ENCODE data around the gene CIDEB.

The CIDEB gene

GRCh38 chr14:24312736-24313507 is 5.1 kb upstream of the CIDEB start:
- DNase-seq: peak; percentile 91

GRCh38 chr14:24311837-24312615 is 4.2 kb upstream of the CIDEB start:
- peak; percentile 87 for DNase-seq

DNA sequence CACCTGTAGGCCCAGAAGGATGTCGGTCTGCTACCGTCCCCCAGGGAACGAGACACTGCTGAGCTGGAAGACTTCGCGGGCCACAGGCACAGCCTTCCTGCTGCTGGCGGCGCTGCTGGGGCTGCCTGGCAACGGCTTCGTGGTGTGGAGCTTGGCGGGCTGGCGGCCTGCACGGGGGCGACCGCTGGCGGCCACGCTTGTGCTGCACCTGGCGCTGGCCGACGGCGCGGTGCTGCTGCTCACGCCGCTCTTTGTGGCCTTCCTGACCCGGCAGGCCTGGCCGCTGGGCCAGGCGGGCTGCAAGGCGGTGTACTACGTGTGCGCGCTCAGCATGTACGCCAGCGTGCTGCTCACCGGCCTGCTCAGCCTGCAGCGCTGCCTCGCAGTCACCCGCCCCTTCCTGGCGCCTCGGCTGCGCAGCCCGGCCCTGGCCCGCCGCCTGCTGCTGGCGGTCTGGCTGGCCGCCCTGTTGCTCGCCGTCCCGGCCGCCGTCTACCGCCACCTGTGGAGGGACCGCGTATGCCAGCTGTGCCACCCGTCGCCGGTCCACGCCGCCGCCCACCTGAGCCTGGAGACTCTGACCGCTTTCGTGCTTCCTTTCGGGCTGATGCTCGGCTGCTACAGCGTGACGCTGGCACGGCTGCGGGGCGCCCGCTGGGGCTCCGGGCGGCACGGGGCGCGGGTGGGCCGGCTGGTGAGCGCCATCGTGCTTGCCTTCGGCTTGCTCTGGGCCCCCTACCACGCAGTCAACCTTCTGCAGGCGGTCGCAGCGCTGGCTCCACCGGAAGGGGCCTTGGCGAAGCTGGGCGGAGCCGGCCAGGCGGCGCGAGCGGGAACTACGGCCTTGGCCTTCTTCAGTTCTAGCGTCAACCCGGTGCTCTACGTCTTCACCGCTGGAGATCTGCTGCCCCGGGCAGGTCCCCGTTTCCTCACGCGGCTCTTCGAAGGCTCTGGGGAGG is 3.1 kb upstream of the CIDEB start, which contains the start of gene LTB4R:
LTB4R (plus strand) TSS at position 857 of the 959 bp plus-strand sequence. CDS start 4,150 bp downstream, outside the sequence.
- DNase-seq: no peak

- DNase-seq: no peak
These were observed 2.5 kb upstream of the CIDEB start for GRCh38 chr14:24310265-24310645.

DNA sequence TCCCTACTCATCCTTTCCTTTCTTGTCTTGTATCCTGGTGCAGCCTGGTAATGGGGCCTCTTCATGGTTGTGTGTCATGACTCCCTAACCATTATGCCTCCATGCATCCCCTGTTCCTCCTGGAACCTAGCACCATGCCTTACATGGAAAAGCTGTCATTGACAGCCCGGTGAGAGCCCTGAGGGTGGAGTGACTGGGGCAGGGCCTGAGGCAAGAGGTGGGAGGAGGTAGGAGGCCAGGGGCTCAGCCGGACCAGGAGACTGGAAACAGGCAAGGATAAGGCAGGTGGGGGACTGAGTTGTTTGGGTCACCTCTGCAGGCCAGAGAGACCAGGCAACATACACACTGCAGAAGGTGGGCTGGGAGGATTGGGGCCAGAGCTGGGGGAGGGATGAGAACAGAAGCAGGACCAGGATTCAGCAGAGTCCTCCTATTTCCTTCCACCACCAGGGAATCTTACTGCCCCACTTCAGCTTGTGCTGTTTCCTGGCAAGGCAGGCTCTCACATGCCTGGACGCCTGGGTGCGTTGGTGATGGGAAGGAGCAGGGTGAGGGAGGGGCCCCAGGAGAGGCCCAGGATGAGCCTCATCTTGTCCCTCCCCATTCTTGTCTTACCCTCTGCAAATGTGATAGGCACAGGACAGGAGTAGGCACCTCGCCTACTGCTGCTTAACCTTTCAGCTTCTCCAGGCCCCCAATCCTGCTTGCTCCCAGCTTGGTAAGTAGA is 1.9 kb upstream of the CIDEB start, which contains the start of gene LTB4R2:
LTB4R2 (plus strand) TSS at position 603 of the 727 bp plus-strand sequence. CDS start 525 bp downstream, outside the sequence.
- no peak for DNase-seq

DNA sequence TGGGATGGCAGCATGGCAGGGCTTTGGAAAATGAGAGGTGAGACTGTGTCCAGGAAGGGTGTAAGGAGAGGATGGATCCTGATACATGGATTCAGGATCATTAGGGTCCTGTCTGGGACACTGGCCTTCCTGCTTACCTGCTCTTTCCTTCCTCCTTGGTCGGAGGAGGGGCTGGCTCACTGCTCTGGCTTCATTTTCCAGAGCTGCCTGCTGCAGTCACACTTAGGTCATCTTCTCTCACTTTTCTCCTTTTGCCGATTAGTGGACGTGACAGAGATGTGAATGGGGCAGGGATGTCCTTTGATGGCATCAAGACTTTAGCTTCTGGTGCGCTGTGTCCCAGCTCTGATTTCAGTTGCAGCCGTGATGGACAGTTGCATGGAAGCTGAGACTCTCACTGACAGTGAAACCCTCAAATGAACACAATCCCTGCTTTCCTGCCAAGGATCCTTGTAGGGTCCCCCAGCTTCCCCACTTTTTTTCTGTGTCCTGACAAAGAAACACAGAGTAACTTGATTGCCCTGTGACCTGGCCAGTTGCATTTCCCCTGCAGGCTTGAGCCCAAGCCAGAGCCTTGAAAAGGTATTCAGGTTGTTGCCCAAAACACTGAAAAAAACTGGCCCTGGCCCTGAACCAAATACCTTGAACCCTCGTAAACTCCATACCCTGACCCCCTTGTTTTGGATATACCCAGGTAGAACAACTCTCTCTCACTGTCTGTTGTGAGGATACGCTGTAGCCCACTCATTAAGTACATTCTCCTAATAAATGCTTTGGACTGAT is 756 bp upstream of the CIDEB start:
- DNase-seq: no peak

GRCh38 chr14:24307156-24307574 is 612 bp downstream of the CIDEB start:
- no peak for DNase-seq

DNA sequence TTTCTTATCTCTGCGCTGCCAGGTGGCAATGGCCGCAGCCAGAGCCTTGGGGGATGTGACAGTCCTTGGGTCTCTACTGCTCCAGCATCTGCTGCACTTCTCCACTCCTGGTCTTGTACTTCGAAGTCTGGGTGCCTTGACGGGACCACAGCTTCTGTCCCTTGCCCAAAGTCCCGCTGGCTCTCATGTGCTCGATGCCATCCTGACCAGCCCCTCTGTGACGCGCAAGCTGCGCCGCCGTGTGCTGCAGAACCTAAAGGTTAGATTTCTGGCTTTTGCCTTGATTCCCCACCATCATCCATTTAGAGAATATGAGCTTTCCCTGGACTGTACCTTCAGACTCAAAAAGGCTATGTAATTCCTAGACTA is 3.8 kb downstream of the CIDEB start:
- DNase-seq: no peak

- no peak for DNase-seq
These were observed 7.3 kb downstream of the CIDEB start for GRCh38 chr14:24300326-24300980.

- DNase-seq: peak; percentile 89
These were observed 8.3 kb downstream of the CIDEB start, which contains the start of the genes DHRS1 and NOP9 for GRCh38 chr14:24299255-24300191. DHRS1 (minus strand) TSS chr14:24299780; CDS start chr14:24299106, 674 bp downstream. NOP9 (plus strand) TSS chr14:24299850; CDS start chr14:24299955, 105 bp downstream.

DNA sequence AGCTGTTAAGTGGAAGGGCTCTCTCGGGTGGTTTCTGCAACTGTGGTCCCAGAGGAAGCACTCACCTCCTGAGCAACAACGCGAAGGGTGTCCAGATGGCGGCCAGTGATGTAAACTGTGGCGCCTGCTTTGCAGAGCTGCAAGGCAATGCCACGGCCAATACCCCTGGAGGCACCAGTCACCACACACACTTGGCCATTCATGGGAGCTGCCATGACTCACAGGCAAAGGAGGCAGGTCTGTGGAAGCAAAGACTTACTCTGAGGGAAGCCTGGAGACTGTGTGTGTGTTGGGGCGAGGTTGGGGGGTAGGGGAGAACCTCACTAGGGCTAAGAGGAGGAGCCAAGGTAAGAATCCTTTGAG is 8.9 kb downstream of the CIDEB start:
- peak; percentile 28 for DNase-seq

DNA sequence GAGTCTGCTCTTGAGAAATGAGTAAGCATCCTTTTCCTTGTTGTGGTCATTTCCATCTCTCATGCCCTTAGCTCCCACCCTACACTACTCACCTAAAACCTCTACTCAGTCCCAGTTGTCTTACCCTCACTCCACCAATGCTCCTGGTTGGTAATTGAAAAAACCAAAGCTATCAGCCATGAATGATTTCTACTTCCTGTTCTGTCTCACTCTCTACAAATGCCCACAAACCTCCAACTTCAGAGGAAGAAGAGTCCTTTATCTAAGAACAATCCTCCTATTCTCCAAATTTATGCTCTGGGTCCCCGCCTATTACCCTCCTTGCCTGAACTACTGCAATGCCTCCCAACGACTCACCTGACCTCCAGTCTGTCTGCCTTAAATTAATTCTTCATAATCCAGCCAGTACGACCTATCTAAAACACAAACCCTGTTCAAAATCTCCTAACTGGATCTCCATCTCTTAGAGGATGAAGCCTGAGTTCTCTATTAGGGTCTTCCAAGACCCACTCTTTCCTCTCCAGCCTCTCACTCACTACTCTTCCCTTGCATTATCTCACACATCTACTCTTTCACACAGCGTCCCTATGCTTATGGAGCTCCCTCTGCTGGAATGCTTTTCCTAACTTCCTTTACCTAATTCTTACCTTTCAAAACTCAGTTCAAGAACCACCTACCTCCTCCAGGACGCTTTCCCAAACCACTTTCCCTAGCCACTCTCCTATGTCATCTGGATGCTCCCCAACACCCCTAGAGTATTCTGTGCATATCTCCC is 10.4 kb downstream of the CIDEB start:
- peak; percentile 50 for DNase-seq

- peak; percentile 91 for DNase-seq
These were observed 11.2 kb downstream of the CIDEB start for GRCh38 chr14:24296341-24297157.

DNA sequence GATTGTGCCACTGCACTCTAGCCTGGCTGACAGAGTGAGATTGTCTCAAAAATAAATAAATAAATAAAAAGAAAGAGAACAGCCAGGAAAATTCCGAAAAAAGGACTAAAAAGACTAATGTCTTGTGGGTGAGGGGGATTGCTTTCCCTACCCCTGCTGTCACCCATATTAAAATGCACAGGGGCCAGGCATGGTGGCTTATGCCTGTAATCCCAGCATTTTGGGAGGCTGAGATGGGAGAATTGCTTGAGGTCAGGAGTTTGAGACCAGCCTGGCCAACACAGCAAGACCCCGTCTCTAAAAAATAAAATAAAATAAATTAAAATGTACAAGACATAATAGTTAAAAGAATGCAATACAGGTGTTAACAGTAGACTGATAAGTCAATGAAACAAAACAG is 14.3 kb downstream of the CIDEB start:
- no peak for DNase-seq

- no peak for DNase-seq
These were observed 15.5 kb downstream of the CIDEB start for GRCh38 chr14:24292118-24292807.

DNA sequence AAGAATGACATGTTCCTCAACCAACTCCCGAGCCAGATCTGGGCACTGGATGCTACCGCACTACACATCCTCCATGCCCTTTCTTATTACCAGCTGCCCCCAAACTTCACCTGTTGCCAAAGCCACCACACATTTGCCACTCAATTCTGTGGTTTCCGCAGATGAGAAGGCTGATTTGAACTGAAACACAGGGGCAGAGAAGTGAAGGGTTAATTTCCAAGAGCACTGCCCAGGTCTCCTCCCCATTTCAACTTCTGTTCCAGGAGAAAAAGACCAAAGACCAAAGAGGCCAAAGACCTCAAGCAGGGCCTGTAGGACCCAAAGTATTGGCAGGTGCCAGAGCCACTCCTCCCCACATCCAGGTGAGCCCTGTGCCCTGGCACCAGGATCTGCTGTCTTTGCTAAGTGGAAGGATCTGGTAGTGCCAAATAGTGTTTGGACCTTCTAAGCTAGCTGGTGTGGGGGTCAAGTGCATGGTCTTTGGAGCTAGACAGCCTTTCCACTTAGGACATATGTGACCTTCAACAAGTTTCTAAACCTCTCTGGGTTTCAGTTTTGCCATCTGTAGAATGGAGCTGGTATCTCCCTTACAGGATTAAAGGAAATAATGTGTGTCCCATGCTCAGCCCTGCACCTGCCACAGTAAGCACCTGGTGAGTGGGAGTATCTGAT is 16.2 kb downstream of the CIDEB start:
- no peak for DNase-seq
